NCI-H2196 (cell line): Measurements from ENCODE around the gene CCNC.
"Not testable (repeated sequence)": the region's sequence is repeated elsewhere in the genome, so short reads cannot be mapped to it uniquely, and the experiment has no call there.

Source experiments
- DNase-seq: peaks from one replicate; lab custom pipeline; 2025; ENCODE audit not compliant: unreplicated experiment; lab: John Stamatoyannopoulos, UW

Gene CCNC

DNA sequence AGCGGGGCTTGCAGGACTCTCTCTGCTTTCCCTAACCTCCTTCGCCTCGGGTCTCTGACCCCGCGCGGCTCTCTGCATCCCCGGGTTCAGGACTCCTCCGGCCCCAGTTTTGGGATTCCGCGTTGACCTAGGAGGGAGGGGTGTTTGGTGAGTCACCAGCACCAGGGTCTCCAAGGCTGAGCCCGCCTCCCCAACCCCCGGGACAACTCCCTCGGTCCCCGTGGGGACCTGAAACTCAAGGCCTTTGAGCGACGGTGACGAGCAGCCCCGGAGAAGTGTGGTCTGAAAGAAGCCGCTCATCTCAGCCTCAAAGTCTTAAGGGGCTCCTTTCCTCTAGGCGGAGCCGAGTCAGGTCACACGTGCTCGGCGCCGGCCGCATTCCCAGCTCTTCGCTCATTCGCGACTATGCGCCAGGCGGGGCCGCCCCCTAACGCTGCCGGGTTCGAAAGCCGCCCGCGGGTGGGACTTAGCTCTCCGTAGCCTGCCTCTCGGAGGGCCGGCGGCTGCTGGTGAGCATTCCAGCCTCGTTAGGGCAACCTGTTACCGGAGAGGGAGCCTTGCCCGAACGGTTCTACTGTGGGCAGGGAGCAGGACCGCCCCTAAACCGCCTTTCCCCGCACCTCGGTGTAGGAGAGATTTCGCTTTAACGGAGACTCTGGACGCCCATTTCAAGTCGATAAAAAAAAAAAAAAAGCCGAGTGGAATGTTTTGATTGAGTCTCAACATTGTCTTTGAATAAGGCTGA lies 35.1 kb upstream of the CCNC start:
- DNase-seq: no peak

- DNase-seq: no peak
These were observed 34.3 kb upstream of the CCNC start for GRCh38 chr6:99602520-99603420.

DNA sequence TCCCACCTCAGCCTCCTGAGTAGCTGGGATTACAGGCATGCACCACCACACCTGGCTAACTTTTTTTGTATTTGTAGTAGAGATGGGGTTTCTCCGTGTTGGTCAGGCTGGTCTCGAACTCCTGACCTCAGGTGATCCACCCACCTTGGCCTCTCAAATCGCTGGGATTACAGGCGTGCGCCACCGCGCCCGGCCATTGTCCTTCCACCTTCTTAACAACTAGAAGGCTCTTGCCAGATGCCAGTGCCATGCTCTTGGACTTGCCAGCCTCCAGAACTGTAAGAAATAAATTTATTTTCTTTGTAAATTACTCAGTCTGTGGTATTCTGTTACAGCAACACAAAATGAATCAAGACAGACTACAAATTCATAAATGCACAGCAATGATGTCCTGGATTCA lies 26.2 kb upstream of the CCNC start:
- not testable (repeated sequence) for DNase-seq

DNA sequence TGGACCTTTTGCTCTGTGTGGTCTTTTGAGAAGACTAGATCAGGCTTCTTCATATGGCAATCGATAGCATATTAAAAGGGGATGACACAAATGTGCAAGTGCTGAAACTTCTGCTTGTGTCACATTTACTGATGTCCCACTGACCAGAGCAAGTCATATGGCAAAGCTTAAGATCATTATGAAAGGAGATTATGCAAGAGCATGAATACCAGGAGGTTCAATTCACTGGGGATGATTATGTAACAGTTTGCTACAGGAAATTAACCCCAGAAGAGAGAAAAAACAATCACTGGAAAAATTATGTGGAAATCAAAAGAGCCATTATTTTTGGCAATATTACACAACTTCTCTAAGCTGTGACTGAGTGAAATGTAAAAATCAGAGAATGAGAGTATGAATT lies 24.4 kb upstream of the CCNC start:
- DNase-seq: no peak

- no peak for DNase-seq
These were observed 23.4 kb upstream of the CCNC start for GRCh38 chr6:99591673-99592364.

- DNase-seq: no peak
These were observed 22.5 kb upstream of the CCNC start for GRCh38 chr6:99590728-99591672.

GRCh38 chr6:99589907-99590493 lies 21.5 kb upstream of the CCNC start:
- no peak for DNase-seq

- DNase-seq: no peak
These were observed 20.8 kb upstream of the CCNC start for GRCh38 chr6:99589290-99589672.

DNA sequence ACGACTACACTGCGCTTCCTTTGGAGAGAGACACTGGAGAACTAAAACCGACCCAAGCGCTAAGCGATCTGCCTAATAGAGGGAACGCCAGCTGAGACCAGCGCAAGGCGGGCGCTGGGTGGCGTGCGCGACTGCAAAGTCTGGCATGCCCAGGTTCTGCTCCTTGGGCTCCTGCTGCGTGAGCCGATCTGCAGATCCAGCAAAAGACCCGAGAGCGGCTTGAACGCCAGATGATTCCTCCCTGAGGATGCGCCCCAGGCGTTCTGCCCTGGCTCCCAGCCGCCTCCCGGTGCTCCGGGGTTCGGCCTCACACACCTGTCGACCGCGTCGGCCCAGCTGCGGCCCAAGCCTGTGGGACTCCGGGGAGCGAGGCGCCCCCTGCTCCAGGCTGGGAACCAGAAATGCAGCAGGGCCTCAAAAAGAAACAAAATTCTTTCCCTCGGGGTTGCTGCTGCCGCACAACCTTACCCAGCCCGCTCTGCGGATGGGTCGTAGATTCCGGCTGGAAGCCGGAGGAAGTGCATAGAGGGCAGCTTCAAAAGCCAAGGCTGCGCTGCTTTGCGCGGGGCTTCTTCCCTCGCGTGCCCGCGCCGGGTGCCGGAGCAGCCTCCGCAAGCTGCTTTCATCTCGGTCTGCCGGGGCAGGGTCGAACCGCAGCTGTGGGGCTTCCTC lies 20.3 kb upstream of the CCNC start:
- peak; percentile 61 for DNase-seq

DNA sequence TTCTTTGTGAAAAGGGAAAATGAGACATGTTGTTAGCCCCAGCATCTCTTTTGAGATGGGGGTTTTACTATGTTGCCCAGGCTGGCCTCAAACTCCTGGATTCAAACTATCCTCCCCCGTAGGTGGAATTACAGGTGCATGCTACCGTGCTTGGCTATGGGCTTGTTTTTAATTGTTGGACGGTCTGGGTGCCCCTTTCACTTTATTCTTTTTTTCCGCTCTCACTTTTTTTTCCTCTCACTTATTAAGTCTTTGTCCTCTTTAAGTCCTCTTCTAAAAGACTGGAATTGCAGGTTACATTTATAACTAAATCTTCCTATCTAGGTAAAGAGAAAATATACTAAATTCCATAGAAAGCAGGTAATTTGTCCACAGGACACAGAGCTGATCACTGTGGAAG lies 19.3 kb upstream of the CCNC start:
- DNase-seq: no peak

DNA sequence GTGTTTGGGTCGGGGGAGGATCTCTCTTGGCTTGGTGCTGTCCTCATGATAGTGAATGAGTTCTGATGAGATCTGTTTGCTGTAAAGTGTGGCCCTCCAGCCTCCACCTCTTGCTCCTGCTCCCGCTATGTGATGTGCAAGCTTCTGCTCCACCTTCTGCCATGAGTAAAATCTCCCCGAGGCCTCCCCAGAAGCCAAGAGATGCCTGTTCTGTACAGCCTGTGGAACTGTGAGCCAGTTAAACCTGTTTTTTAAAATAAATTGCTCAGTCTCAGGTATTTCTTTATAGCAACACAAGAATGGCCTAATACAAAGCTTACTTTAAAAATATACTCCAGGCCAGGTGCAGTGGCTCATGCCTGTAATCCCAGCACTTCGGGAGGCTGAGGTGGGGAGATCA lies 11.3 kb upstream of the CCNC start:
- DNase-seq: no peak

GRCh38 chr6:99575544-99576227 lies 7.2 kb upstream of the CCNC start:
- DNase-seq: no peak

DNA sequence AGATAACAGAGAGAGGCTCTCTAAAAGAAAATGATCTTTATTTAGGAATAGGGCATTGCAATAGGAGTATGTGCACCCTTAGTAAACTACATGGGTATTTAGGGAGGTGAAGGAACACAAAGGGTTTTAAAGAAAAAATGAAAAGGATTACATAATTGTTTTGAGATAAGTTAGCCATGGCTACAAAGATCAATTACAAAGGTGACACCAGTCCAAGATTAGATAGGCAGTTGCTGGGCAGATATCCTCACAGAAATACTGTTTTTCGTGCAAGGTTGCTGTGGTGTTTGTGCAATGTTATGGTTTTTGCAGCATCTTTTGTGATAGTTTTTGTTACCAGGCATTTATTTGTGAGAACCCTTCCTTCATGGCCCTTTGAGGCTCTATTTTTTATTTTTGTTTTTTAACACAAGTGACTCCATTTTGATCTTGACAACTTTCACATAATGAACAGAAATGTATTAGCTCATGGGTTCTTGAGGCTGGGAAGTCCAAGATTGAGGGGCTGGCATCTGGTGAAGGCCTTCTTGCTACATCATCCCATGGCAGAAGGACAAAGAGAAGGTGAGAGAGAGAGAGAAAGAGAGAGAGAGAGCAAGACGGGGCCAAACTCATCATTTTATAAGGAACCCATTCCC lies 5.6 kb upstream of the CCNC start:
- no peak for DNase-seq

GRCh38 chr6:99563056-99563723 lies 5.3 kb downstream of the CCNC start:
- DNase-seq: no peak

DNA sequence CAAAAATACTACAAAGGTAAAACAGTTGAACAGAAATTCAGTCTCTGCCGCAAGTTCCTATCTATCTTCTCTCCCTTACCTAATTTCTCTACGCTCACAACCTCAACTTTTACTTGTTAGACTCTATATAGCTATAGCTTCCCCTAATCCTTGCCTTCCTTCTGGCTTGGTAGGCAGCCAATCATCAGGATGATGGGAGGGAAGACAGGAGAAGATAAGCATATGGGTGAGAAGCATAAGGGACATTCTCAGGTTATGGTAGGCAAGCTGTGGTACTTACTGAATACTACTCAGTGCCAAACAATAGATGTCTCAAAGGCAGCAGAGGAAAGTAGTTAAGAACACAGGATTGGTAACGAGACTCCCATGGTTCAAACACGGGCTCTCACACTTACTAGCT lies 7.8 kb downstream of the CCNC start:
- no peak for DNase-seq

DNA sequence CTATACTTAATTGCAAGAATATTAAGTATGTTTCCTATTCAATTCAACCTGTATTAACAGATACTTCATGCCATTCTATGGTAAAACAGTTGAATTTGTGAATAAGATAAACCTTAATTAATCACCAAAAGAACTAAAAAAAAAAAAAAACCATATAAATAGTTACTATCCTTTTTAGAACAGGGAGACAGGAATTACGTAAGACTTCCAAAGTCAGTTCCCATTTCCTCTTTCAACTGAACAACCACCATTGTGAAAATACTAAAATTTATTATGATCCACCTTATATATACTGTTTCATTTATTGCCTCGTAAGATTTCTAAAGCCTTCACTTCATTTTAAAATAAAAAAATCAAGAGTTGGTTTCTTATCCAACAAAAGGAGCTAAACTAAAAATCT lies 9.4 kb downstream of the CCNC start:
- DNase-seq: no peak

GRCh38 chr6:99553888-99554287 lies 14.6 kb downstream of the CCNC start:
- DNase-seq: no peak
